Activated CD4-positive, alpha-beta T cell treated with anti-CD3 and anti-CD28 coated beads, Interleukin-2, amount 50 U/mL, for 24 hours (primary cell): Measurements from ENCODE around the gene RPP25L.

Source experiments
- DNase-seq, 2 donors: peaks; one replicate each; pipeline ENCODE4 v3.0.0-alpha.2; 2020; ENCODE audit warnings: low read depth in 1 of 2, low spot score in 1 of 2

The RPP25L gene

DNA sequence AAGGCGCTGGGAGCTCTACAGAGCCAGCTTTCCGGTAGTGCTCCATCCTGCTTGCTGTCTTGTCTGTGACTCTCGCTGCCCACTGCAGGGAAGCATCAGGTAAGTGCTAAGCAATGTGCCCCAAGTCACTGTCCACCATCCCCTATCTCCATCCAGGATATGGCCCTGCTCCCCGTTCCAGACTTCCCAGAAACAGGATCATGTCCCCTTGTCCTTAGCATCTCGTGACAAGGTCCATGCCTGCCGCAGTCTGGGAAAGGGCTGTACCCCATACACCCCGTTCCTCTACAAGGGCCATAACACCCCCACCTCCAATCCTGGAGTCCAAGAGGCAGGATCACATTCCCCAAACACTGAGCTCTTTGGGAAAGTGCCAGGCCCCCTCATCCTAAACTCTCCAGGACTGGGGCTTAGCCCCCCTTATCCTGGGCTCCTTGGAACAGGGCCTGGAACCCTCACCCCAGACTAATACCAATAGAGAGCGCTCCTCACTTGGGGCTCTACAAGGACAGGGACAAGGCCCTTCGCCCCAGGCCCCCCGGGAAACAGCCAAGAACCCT is 566 bp downstream of the RPP25L start:
- DNase-seq: no peak

- DNase-seq: no peak
Measured at GRCh38 chr9:34610434-34611206, 1.3 kb downstream of the RPP25L start.

- no peak for DNase-seq
Measured at GRCh38 chr9:34607331-34607730, 4.6 kb downstream of the RPP25L start.

- DNase-seq: no peak
Measured at GRCh38 chr9:34606905-34607304, 5.0 kb downstream of the RPP25L start.

DNA sequence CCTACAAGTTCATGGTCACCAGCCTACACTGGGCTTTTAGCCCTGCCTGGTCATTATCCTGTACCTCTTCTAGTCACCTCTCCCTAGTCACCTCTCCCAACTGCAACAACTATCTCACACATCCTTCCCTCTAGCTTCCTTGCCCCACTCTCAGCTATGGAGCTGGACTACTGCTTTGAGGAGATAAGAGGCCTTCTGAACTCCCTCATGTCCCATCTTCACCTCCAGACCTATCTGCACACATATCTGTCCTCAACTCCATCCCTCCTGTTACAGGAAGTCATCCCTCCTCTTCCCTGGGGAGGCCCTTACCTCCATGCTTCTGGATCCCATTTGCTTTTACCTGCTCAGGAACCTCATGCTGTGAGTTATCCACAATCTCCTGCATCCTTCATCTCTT is 5.7 kb downstream of the RPP25L start:
- DNase-seq: no peak

GRCh38 chr9:34603610-34604231 is 8.2 kb downstream of the RPP25L start:
- DNase-seq: peak; percentile 67 to 77

GRCh38 chr9:34601937-34602573 is 9.8 kb downstream of the RPP25L start:
- DNase-seq: no peak

GRCh38 chr9:34600908-34601307 is 11.0 kb downstream of the RPP25L start:
- DNase-seq: no peak

DNA sequence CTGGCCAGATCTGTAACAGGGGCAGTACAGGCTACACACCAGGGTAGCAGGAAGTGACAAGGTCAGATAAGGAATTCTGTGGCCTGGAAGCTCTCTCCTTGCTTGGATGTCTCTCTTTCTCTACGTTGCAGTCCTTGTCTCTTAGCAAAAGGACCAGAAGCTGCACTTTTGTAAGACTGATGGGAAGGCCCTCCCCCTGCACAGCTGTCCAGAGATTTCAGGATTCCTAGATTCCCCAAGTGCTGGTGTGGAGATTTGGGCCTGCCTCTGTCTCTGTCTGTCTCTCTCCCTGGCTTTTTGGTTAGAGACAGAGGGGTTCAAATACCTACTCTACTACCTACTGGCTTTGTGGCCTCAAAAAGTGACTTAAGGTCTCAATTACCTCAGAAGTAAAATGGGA is 12.4 kb downstream of the RPP25L start:
- no peak for DNase-seq

DNA sequence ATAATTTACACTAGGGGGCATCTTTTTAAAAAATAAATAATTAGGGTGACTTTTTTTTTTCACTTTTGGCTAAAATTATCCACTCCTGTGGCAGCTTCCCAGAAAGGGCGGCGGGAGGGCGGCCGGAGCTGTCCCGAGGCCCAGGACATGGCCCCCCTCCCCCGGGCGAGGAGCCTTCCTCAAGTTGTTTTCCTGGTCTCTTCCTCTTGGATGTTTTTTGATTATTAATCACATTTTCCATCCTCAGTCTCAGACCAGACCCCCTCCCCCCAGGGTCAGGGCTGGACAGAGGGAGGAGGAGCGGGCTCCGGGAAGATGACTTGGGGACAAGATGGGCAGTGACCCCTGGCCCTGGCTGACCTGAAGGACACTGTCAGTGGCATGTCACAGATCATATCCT is 17.7 kb downstream of the RPP25L start:
- DNase-seq: no peak

DNA sequence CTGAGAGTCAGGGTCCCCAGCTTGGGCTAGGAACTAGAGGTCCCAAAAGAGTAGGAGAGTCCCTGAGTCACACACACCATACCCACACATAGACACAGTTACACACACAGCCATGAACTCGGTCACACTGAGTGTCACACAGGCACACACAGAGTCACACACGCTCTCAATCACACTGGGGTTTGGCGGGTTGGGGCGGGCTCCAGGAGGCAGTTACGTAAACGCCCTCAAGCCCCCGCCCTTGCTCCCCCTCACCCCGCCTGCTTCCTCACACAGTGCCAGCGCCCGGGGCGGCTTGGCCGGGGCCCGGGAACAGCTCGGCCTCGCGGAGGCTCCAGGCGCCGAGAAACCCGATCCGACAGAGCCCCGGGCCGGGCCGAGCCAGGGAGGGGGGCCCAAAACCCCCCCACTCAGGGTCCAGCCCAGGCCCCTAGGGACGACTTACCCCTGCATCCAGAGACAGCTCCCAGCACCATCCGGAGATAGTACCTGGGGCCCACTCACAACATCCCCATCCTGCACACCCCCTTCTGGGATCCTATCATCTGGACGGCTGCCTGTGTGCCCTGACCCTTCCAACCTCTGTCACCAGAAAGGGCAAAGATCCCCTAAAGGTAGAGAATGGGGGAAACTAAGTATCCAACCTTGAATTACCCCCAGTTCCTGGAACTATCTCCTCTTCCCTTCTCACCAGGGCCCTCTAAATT is 18.8 kb downstream of the RPP25L start:
- DNase-seq: no peak

DNA sequence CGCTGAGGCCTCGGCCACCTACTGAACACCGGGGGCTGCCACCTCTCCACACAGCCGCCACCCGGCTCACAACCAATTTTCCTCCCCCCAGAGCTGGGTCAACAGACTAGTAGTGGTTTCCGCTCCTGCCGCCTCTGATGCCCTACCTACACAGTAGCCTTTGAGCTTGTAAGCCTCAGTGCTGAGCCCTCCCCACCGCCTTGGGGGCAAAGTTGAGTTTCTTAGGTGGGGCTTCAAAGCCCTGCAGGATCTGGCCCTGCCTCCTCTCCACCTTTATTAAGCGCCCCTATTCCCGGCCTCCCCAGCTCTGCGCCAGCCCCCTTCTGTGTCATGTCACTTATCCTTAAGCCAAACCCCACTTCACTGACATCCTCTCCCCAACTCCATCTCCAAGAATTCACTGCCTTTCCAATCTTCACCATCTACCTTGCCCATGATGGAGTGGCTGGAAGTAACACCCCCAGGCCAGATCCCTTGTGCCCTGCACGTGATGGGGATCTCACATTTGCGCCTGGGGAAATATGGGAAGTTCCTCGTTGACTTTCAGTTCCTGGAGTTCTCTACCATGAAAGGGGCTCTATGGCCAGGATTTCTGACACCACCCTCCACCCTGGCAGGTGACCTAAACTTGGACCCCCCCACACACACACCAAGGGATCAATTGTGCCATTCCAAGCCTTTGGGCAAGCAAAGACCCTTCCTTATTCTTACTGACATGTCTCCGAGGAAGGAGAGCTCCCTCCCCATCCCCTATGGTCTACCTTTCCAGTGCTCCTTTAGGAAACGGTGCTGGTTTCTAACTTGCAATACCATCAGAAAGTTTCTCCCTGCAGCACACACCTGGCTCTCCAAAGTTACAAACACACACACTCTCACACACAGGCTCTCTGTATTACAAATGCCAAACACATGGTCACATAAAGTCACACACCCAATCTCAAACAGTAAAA is 19.7 kb downstream of the RPP25L start:
- DNase-seq: no peak

- DNase-seq: peak; percentile 69 to 70
Measured at GRCh38 chr9:34591248-34591916, 20.5 kb downstream of the RPP25L start.

DNA sequence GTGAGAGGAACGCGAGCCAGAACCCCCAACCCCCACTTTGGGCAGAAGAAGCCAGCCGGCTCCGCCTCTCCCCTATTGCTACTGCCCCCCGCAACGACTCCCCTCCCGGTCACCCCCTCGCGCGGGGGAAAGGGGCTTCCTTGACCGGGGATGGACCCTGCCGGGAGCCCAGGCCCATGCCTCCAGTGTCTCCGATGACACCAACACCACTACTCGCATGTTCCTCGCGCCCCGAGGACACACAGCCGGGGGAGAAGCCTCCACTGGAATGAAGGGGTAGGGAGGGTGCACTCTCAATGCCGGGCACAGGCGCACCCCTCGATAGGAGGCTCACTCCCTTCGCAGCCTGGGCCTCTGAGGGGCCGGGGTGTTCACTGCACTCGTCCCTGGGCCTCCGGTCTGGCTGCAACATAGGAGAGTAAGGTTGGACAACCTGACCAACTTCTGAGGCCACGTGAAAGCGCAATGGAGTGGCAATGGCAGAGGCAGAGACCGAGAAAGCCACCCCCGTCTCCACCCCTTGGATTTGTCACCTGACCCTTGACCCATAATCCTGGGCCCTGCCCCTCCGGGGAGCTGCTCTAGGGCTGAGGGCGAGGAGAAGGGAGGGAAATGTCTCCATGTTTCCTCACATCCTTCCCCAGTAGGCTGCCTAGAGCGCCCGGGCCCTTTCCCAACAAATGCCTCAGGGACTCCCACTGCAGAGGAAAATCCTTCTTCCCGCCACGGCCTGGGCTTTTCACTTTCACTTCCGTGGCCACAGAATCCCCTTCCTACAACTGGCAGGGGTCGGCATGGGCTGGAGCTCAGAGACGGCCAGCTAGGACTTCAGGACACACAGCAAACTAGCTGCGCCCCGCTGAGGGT is 21.3 kb downstream of the RPP25L start:
- DNase-seq: no peak

- no peak for DNase-seq
Measured at GRCh38 chr9:34589636-34590380, 22.1 kb downstream of the RPP25L start, which contains the start of gene CNTFR. Gene CNTFR (minus strand): TSS chr9:34589724. CDS start chr9:34568981, 20,743 bp downstream.

DNA sequence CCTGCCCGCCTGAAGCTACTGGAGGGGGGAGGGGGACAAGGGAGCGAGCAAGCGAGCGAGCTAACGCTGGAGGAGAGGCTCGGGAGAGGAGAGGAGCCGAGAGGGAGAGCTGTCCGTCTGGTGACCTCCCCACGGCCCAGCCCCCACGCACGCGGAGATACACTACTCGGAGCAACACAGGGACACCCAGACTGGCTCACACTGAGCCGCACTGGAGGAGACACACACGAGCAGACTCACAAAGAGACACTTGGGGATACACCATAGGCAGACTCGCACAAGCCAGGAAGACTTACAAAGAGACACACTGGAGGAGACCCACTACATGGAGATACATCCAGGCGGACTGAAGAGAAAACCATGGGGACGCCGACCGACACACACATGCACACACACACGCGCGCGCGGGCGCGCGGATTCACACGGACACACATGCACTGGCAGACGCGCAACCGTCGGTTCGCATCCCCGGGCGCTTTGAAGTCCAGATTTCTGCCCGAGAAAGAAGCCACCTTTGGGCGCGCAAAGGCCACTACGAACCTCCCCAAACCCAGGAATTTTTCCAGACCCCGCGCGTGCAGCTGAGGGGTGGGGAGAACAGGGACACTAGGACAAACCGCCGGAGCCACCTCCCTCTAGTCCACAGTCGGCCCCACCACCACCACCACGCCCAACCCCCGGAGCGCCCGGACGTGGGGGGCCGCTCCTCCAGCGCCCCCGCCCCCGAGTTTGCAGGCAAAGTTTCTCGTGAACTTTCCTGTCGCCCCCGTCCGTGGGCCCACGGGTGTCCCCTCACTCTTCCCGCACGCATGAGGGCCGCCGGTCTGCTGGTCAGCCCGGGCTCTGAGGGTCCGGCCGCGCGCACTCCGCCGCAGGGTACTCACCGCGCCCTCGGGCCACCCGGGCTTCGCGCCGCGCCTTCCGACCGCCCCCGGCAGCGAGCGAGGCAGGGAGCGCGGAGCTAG is 22.9 kb downstream of the RPP25L start:
- no peak for DNase-seq

- no peak for DNase-seq
Measured at GRCh38 chr9:34587271-34587670, 24.6 kb downstream of the RPP25L start.
